ENCODE measurements around the gene RING1. TPM values are rescaled to one million over a fixed set of nuclear protein-coding genes. Genes with fewer than 3 reads are reported as not detected.

RING1 gene
- total and polyA plus RNA-seq, 2 experiments from 2014 or later, result 25.6 to 32.5 TPM

DNA sequence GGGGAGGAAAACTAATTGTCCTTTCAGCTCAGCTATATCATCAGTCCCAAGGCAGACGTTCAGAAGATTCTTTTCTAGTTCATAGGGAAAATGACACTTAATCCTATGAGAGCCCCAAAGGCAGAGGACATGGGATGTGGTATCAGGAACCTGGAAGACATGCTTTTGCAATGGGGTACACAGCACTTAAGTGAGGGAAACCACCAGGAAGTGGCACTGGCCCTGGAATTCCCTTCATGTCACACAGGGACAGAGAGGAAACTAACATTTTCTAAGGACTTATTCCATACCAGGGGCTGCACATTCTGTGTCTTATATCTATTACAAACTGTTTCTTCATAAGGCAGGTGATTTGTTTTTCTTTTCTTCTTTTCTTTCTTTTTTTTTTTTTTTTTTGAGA is 35.2 kb downstream of the RING1 start:
- Histone ChIP-seq H3K27me3 (peaks cover 7% of the 10 kb centered on the region), H3K9me3 (ENCODE audit: low read depth) (no peaks in the 10 kb centered on the region), H3K4me2 (no peak overlapping the region), H3K4me1 (ENCODE audit: insufficient read depth) (no peaks in the 10 kb centered on the region), H3K79me2 (no peaks in the 10 kb centered on the region), H3K27ac (no peak overlapping the region), H4K20me1 (ENCODE audit: insufficient read depth, poor library complexity, severe bottlenecking) (no peaks in the 10 kb centered on the region), H2AFZ (no peak overlapping the region), H3K36me3 (replicated peaks; ENCODE audit: insufficient read depth, low read depth) (no peaks in the 10 kb centered on the region), H3K9me2 (replicated peaks; ENCODE audit: insufficient read depth) (no peaks in the 10 kb centered on the region), H3K4me3 (no peak overlapping the region)
- WGBS (ENCODE audit: low lambda C conversion rate, missing lambda C conversion rate), result 64% methylated on average over 1 of the region's 1 CpG
- no peak for TF ChIP-seq EZH2phosphoT487 (IDR thresholded peaks at IDR 0.05; ENCODE audit: low read depth, severe bottlenecking, unreplicated experiment)
- TF ChIP-seq, protein P1, sequence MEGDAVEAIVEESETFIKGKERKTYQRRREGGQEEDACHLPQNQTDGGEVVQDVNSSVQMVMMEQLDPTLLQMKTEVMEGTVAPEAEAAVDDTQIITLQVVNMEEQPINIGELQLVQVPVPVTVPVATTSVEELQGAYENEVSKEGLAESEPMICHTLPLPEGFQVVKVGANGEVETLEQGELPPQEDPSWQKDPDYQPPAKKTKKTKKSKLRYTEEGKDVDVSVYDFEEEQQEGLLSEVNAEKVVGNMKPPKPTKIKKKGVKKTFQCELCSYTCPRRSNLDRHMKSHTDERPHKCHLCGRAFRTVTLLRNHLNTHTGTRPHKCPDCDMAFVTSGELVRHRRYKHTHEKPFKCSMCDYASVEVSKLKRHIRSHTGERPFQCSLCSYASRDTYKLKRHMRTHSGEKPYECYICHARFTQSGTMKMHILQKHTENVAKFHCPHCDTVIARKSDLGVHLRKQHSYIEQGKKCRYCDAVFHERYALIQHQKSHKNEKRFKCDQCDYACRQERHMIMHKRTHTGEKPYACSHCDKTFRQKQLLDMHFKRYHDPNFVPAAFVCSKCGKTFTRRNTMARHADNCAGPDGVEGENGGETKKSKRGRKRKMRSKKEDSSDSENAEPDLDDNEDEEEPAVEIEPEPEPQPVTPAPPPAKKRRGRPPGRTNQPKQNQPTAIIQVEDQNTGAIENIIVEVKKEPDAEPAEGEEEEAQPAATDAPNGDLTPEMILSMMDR (IDR thresholded peaks at IDR 0.05; ENCODE audit: poor library complexity), result no peak
- no peak for DNase-seq (ENCODE audit: low spot score)

DNA sequence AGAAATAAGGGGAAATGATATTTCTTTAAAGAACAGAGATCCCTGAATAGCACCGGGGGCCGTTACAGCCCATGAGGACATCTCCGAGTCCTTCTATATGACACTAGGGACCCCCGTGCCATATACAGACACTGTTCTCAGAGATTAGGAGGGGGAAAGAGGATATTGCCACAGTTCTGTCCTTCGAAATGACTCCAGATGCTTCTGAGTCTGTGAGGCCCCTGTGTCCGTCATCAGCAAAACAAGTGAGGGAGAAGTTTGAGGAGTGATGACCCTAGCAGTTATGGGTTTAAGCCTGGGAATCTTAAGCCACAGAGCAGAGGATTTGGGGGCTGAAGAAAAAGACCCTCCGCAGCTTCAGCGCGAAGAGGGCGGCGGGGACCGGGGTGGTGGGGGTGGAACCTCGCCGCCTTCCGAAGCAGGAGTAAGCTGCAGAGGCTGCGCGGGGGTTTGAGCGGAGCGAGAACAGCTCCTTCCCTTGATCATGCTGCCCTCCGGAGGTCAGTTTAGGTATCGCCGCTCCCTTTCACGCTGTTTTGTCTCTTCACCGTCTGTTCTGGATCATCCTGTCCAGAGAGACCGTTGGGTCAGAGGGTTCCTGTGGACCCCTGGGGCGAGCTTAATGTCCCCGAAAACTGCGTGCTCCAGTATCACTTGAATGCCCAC is 39.8 kb downstream of the RING1 start:
- no peaks in the 10 kb centered on the region for H4K20me1 ChIP-seq (ENCODE audit: insufficient read depth, poor library complexity, severe bottlenecking)
- H3K27ac ChIP-seq, result peak overlapping the region; percentile 44
- H3K27me3 ChIP-seq, result no peaks in the 10 kb centered on the region
- H3K79me2 ChIP-seq, result no peaks in the 10 kb centered on the region
- H3K4me2 ChIP-seq, result peak overlapping the region; percentile 86
- peak; percentile 94 for DNase-seq (ENCODE audit: low spot score)
- H3K9me2 ChIP-seq (replicated peaks; ENCODE audit: insufficient read depth), result no peaks in the 10 kb centered on the region
- WGBS (ENCODE audit: low lambda C conversion rate, missing lambda C conversion rate), result 5% methylated on average over 26 of the region's 28 CpGs
- peak overlapping the region; percentile 60 for H2AFZ ChIP-seq
- peak overlapping the region; percentile 14 for H3K4me3 ChIP-seq
- TF ChIP-seq EZH2phosphoT487 (IDR thresholded peaks at IDR 0.05; ENCODE audit: low read depth, severe bottlenecking, unreplicated experiment) (no peak), EZH2 (IDR thresholded peaks at IDR 0.05; ENCODE audit: borderline replicate concordance) (no peak)
- TF ChIP-seq, protein P1 (IDR thresholded peaks at IDR 0.05; ENCODE audit: poor library complexity), result peak; percentile 95
- peaks cover 5% of the 10 kb centered on the region for H3K4me1 ChIP-seq (ENCODE audit: insufficient read depth)
- H3K9me3 ChIP-seq (ENCODE audit: low read depth), result no peaks in the 10 kb centered on the region
- H3K36me3 ChIP-seq (replicated peaks; ENCODE audit: insufficient read depth, low read depth), result no peaks in the 10 kb centered on the region

DNA sequence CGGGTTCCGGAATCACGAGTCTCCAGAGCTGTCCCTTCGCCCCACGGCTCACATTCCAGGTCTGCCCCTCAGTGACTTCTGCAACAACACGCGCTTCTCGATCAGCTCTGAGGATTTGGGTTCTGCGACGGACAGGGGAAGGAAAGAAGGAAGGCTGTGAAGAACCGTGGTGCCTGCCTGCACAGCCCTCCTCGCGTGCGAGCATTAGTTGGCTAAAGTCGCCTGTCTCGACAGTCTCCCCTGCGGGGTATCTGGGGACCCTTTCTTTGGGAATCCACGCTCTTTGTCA is 40.3 kb downstream of the RING1 start:
- H3K4me3 ChIP-seq, result peak overlapping the region; percentile 14
- TF ChIP-seq, protein P1 (IDR thresholded peaks at IDR 0.05; ENCODE audit: poor library complexity), result no peak
- TF ChIP-seq EZH2phosphoT487 (IDR thresholded peaks at IDR 0.05; ENCODE audit: low read depth, severe bottlenecking, unreplicated experiment), result no peak
- no peak for TF ChIP-seq EZH2 (IDR thresholded peaks at IDR 0.05; ENCODE audit: borderline replicate concordance)
- WGBS (ENCODE audit: low lambda C conversion rate, missing lambda C conversion rate), result 8% methylated on average over 18 of the region's 18 CpGs
- peak overlapping the region; percentile 86 for H3K4me2 ChIP-seq
- no peaks in the 10 kb centered on the region for H3K27me3 ChIP-seq
- no peaks in the 10 kb centered on the region for H3K9me2 ChIP-seq (replicated peaks; ENCODE audit: insufficient read depth)
- H4K20me1 ChIP-seq (ENCODE audit: insufficient read depth, poor library complexity, severe bottlenecking), result no peaks in the 10 kb centered on the region
- no peaks in the 10 kb centered on the region for H3K9me3 ChIP-seq (ENCODE audit: low read depth)
- peaks cover 5% of the 10 kb centered on the region for H3K4me1 ChIP-seq (ENCODE audit: insufficient read depth)
- no peaks in the 10 kb centered on the region for H3K79me2 ChIP-seq
- DNase-seq (ENCODE audit: low spot score), result no peak
- H3K27ac ChIP-seq, result peak overlapping the region; percentile 44
- H3K36me3 ChIP-seq (replicated peaks; ENCODE audit: insufficient read depth, low read depth), result no peaks in the 10 kb centered on the region
- H2AFZ ChIP-seq, result no peak overlapping the region
